Activated CD4-positive, CD25-positive, alpha-beta regulatory T cell (primary cell): ENCODE results near the gene NR1I3.
"Not testable (repeated sequence)": the region's sequence is repeated elsewhere in the genome, so short reads cannot be mapped to it uniquely, and the experiment has no call there.

ENCODE experiments used
- DNase-seq, 4 experiments: peaks; one replicate each; lab custom pipeline; 2025; lab: John Stamatoyannopoulos, UW

The NR1I3 gene

DNA sequence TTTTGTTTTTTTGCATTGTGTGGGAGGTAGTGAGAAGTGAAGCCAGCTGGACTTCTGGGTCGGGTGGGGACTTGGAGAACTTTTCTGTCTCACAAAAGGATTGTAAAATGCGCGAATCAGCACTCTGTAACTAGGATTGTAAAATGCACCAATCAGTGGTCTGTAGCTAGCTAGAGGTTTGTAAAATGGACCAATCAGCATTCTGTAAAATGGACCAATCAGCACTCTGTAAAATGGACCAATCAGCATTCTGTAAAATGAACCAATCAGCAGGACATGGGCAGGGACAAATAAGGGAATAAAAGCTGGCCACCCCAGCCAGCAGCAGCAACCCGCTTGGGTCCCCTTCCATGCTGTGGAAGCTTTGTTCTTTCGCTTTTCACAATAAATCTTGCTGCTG is 12.1 kb upstream of the NR1I3 start:
- not testable (repeated sequence) for DNase-seq

DNA sequence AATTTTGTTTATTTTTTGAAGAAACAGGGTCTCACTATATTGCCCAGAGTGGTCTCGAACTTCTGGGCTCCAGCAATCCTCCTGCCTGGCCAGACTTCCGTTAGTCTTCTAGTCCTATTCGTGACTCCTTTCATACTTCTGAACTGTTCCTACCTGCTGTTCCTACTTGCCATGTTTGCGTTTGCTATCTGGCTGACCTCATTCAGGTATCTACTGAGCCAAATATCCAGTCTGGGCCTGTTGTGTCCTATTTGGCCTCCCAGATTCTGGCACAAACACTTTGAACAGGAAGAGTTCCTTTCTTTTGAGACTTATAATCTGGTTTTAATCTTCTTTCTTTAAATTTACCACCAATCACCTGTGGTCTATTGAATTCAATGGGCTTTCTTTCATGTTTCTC is 6.9 kb upstream of the NR1I3 start:
- no peak for DNase-seq

DNA sequence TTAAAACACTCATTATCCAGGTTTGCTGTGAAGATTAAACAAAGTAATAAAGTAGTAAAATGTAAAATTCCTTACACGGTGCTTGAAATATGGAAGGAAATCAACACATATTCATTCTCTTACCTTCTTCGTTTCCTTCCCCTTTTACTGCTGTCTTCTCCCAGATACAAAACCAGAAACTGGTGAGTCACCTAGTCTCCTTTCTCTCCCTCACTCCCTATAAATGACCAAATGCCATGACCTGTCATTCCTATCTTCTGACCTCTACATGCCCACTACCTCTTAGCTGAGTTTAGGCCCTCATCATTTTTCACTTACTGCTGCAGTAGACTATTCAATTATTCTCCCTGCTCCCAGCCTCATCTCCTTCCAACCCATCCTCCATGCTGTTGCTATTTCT is 4.3 kb upstream of the NR1I3 start:
- DNase-seq: no peak

DNA sequence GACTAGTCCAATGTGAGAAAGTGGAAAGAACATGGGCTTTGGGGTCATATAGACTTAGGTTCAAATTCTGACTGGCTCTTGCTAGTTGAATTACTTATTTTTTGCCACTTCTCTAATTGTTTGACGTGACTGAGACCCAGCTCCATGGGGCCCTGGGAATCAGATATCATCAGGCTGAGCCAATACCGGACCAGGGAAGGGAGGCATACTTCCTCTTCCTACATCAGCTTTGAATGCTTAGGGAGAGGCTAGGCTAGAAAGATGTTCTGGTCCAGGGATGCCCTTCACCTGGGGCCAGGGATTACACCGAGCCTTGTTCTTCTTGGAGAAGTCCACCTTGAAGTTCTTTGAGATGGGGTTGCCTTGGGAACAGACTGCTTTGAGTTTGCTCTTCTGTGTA is 3.7 kb upstream of the NR1I3 start:
- DNase-seq: no peak

DNA sequence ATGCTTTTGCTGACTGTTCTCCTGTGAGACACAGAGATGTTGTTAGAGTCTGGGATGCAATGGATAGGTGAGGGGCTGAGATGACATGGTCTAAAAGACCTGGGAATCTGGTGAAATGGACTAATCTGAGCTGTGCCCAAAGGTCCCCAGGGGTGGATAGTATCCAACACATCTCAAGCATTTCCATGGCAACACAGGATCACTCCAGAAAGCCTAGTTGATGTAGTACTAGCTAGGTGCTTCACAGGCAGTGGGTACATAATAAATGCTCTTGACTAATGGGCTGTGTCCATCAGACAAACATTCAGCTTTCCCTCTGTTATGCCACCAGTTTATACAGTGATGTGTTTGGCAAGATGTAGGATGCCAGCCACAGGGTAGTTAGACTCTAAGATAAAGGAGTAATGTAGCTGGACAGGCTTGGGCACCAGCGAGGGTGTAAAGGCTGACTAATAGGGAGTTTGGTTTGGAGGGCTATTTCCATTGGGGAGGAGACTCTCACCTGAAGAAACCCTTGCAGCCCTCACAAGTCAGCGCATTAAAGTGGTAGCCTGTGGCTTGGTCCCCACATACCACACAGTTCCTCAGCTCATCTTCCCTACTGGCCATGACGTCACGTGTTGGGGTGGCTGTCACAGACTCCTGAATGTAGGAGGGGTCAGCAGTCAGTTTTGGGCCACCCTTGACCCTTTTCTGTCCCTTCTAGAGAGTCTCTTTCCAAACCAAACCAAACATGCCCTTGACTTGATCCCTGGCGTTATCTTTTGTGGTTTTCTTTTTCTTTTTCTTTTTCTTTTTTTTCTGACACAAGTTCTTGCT is 1.8 kb downstream of the NR1I3 start:
- DNase-seq: no peak

DNA sequence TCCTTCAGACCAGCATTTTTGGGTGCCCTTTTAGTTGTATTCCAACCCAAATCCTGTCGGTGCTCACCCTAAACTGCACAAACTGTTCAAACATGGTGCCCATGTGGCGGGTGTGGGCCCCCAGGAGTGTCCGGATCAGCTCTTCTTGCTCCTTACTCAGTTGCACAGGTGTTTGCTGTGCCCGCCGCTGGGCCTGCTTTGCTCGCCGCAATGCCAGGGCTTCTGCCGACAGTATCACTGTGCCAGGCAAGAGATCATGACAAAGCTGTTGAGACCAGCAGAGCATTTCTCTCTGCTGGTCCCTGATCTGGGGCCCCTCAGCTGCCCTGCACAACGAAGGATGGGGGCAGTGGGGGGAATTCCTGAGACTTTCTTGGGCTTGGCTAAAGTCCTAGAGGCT is 4.9 kb downstream of the NR1I3 start:
- DNase-seq: no peak

DNA sequence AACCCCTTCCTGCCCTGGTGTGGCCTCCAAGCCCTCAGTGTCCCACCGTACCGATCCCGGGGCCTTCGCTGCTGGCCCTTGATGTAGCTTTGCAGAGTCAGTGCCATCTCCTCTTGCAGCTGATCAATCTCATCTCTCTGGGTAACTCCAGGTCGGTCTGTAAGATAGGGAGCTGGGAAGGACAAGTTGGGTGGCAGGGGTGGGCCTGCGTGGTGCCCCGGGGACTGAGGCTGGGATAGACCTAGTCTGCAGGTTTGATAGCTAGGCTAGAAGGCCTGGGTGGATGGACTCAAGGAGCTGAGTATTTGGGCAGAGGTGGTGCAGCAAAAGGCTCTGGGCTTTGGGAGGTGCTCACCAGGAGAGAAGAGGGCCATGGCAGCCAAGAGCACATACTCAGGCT is 7.2 kb downstream of the NR1I3 start:
- no peak for DNase-seq

DNA sequence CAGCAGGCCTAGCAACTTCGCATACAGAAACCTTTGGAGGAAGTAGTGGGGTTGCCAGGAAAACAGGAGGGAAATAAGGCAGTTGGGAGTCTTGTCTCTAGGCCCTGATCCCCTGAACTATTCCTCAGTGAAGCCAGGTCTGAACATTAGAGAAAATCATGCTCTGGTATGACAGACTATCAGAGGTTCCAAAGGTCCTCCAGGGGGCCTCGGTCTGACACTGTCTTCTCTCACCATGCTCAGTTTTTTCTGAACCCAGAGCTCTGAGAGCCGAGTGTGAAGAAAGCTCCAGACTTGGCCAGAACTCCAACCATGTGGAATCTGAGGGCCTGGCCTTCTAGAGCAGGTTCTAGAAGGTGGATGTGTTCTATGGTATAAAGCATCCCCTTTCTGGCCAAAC is 8.1 kb downstream of the NR1I3 start:
- no peak for DNase-seq

DNA sequence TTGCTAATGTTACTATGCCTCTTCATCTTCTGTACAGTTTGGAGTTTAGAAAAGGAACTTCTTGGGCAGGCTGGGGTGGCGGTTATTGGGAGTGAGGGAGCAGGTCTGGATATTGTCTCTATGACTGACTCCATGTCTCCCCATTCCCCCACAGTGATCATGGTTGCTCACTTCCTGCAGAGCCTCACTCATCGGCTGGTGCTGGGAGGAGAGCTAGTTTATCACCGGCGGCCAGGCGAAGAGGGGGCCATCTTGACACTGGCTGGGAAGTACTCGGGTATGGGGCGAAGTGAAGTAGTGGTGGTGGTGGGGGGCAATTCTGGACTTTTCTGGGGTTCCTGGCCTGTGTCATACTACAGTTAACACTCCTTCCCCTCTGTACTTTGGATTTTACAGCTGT is 10.0 kb downstream of the NR1I3 start:
- DNase-seq: no peak

DNA sequence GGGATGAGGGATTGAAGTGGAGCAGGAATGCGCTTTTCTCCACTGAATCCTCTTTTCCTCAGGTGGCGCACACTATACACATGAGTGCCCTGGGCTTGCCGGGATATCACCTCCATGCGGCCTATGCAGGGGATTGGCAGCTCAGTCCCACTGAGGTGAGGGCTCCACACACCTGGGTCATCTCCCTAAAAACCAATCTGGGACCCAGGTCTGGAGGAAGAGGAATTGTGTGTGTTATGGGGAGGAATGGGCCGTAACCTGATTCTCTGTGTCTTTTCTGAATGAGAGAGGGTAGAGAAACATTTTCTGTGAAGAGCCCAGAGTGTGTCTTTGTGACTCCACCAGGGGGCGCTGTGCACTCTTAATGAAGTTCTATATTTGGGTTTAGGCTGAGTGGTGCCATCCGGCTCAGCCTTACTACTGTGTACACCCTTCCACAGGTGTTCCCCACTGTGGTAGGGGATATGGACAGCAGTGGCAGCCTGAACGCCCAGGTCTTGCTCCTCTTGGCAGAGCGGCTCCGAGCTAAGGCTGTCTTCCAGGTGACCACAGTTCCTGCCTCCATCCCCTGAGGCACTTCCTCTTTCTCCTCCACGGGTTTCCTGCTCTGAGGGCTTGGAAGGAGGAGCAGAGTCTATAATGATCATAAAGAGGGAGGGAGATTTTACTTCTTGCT is 10.7 kb downstream of the NR1I3 start:
- DNase-seq: peak; percentile 82 to 90 (median 84)

DNA sequence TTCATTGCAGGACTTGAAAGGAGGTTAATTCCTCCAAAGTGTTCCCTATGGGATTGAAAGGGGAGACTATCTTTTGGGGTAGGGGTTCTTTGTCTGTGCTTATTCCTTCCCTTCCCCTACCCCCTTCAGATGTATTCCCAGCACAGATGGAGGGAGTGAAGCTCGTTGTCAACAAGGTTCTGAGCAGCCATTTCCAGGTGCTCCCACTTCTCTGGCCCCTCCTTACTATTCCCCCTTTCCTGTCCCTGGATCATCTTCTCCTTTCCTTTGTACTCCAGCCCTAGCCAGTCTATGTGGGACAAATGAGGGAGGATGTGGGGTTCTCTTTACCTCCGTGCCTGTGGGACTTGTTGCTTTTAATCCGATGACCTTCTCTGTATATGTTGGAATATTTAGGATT is 11.2 kb downstream of the NR1I3 start:
- DNase-seq: no peak

DNA sequence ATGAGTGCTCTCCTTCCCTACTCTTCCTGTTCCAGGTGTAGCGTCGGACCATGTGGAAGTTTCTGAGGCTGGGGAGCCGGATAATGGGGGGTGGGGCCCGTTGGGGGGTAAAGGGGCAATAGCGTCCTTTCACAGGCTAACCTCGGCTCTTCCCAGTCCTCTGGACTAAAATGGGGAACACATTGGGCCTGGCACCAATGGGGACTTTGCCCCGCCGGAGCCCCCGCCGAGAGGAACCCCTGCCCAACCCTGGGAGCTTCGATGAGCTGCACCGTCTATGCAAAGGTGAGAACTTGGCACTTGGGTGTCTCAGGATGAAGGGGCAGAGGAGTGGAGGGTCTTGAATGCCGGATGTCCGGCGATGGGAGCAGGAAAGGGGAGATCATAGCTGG is 11.7 kb downstream of the NR1I3 start:
- DNase-seq: no peak

DNA sequence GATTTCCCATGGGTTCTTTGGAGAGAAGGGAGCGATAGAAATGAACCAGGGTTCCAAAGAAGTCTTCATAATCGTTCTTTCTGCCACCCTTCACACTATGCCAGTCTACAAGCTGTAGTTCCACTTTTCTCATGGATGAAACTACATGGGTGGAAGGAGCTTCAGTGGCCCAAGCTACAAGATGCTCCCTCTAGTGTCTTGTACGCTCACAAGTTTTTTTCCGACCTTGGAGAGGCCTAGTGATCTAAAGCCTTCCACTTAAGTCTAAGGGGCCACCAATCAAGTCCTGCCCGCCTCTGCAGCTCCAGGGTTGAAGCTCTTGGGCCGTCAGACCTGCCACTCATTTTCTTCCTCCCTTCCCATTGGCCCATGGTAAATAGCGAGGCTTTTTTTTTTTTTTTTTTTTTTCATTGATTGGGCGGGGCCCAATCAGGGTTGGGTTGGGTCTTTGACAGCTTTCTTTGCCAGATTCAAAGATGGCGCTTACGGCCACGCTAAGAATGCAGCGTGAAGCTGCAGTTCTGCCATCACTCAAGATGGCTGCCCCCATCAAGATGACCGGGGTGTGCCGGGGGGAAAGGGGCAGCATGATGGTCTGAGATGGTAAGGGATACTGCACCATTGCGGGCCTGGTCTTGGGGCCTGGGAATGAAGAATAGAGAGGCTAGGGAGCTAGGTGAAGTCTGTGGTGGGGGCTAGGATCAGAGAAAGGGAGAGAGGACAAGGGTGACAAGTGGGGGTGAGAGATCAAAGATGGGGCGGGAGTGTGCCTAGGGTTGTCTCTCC is 12.3 kb downstream of the NR1I3 start, which contains the start of gene TOMM40L:
TOMM40L (plus strand) TSS at position 527 of the 786 bp plus-strand sequence. CDS start 430 bp downstream, outside the sequence.
- peak; percentile 61 to 86 (median 74) for DNase-seq

DNA sequence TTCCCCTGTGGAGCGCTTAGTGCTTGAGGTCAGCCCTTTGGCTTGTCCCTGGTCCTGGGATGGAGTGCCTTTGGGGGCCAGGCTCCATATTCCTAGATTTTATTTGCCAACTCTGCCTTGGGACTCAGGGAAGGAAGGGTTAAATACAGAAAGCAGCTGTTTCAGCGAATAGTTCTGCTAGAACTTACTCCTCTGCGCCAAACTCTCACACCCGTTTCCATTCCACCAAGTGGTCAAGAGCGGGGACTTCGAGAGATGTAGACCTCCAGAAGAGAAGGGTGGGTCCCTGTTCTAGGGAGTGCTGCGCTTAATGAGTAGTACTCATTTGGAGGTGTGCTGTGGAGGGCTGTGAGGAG is 12.8 kb downstream of the NR1I3 start:
- no peak for DNase-seq

DNA sequence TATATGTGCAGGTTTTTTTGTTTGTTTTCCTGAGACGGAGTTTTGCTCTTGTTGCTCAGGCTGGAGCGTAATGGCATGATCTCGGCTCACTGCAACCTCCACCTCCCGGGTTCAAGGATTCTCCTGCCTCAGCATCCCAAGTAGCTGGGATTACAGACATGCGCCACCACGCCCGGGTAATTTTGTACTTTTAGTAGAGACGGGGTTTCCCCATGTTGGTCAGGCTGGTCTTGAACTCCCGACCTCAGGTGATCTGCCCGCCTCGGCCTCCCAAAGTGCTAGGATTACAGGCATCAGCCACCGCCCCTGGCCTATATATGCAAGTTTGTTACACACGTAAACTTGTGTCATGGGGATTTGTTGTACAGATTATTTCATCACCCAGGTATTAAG is 13.3 kb downstream of the NR1I3 start:
- DNase-seq: not testable (repeated sequence)

DNA sequence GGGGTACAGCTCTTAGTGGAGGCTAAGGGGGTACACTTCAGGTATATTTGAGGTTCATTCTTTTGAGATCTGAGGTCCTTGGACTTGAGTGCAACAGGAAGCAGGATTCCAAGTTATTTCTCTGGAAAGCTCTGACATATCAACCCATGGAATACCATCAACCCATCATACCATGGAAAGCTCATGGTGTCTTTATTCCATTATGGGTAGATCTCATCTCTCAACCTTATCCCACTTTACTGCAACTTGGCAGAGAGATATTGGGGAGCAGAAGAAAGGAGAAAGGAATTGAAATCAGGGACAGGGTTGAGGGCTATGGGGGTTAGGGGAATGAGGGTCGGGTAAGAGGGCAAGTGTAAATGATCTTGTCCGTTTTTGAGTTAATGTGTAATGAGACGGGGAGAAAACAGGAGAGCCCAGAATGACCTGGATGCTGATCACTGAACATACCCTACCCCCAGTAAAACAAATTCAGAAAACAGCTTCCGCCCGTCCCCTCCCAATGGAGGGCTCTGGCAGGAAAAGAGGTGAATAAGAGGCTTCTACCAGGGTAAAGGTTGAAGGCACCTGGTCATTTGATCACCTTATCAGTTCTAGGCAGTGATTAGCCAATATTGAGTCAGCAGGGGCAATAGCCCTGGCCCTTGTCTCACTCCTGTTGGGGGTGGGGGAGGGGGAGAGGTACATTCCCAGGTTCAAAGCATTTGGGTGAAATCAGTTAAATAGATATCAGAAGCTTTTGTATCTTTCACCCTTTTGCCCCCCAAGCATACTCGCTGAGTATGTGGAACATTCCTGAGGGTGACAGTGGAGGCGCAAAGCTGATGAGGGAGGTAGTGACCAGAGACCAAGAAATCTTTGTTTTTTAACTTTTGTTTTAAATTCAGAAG is 14.0 kb downstream of the NR1I3 start:
- no peak for DNase-seq

DNA sequence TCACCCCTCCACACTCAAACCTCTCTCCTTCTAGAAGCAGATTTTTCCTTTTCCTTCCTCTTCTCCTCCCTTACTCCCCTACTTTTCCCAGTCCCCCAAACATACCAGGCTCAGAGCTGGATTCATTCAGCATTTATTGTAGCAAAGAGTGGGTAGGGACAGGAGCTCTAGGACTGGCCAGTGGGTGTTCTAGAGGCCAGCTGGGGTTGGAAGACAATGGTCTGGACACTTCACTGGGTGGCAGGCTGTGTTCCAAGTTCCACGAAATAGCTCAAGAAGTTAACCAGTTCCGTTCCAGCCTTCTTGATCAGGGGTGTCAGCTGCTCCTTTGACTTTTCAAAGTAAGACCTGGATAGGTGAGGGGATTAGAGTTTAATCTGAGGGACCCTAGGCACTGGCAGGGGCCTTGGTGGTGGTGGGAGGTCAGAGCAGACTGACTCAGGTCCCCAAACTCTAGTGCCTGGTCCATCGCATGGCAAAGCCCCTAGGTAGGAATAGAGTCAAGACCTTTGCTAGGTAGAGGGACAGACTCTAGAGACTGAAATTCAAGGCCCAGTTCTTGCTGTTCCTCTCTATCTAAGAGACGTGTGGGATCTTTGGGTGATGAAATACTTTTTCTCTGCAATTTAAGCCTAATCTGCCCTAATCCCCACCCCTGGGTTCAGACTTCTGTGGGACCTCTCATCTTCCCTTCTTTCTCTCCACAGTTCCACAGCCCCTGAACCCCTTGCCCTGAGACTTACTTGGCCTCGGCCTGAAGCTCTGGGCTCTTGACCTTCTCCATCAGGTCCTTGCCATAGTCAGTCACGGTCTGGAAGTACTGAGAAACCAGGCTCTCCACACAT is 15.6 kb downstream of the NR1I3 start:
- no peak for DNase-seq

DNA sequence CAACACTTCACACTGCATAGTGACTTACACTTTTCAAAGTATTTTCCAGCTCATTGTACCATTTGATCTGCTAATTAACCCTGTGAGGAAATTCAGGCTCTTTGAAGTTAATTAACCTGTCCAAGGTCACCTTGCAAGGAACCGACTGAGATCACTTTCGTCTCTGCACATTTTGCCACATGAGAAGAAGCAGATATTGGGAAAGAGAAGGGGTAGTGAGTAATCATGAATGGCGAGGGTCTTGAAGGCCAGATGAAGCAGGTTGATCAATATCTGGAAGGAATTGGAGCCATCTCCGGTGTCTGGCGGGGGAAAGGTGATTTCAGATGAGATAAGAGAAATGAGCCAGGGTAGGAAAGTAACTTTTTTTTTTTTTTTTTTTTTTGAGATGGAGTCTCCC is 18.0 kb downstream of the NR1I3 start:
- DNase-seq: no peak

DNA sequence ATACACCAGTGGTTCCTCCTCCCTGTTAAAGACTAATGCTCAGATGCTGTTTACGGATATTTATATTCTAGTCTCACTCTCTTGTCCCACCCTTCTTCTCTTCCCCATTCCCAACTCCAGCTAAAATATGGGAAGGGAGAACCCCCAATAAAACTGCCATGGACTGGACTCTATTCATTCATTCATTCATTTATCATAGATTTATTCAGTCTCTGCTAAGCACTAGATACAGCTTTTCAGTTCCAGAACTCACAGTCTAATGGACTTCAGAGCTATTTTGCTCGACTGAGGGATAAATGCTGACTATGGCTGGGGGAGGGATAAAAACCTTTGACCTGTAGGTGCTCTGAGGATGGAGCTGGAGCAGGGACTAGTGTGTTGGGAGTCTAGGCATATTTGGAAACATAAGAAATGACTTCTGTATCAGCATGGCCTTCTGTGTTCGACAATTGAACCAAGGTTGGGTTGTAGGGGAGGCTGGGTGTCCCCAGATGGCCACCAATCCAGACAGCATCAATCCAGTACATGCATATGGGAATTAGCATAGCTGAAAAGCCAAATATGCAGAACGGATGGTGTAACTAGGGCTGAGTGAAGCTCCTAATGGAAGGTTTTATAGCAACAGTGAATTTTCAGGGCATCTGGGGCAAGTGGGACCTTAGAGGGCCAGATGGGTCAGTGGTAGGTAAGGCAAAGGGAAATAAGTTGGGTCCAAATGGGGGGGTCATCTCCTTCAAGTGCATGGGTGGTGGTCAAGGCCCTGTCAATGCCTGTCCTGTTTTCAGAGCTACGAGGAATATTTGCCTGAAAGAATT is 18.7 kb downstream of the NR1I3 start:
- no peak for DNase-seq
